HG03139 (cell line): ENCODE results near the gene RPS14.
"Not testable (repeated sequence)": the region's sequence is repeated elsewhere in the genome, so short reads cannot be mapped to it uniquely, and the experiment has no call there.

Source experiments
- ATAC-seq: cut with Tn5 transposase; IDR thresholded peaks from one replicate; pipeline ENCODE4 v1.9.1; 2021; ENCODE audit not compliant: unreplicated experiment

RPS14 gene

GRCh38 chr5:150481708-150481965 is 32.1 kb upstream of the RPS14 start:
- ATAC-seq = no peak

GRCh38 chr5:150479416-150479815 is 29.9 kb upstream of the RPS14 start:
- ATAC-seq = no peak

- ATAC-seq = not testable (repeated sequence)
Observed at GRCh38 chr5:150476568-150476967, 27.0 kb upstream of the RPS14 start.

DNA sequence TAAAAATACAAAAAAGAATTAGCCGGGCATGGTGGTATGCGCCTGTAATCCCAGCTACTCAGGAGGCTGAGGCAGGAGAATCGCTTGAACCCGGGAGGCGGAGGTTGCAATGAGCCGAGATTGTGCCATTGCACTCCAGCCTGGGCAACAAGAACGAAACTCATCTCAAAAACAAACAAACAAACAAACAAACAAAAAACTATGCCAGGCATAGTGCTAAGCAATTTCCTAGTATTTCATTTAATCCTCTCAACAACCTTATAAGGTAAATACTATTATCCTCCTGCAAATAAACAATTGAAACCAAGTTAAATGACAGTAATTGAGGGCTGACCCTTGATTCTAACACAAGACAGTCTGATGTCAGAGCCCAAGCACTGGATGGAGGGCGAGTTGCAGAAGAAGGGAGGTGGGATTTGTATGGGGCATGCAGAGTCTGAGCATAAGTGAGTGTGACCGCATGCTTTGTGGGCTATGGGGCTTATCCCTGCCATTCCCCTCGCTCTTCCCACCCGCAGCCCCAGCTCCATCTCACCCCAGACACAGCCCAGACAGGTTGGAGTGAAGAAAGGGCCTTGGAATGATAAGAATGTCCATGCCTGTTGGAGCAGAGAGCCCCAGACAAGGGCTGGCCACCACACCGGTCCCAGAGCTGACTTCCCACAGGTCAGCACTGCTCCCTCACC is 24.3 kb upstream of the RPS14 start:
- ATAC-seq = no peak

- no peak for ATAC-seq
Observed at GRCh38 chr5:150469718-150470469, 20.4 kb upstream of the RPS14 start.

DNA sequence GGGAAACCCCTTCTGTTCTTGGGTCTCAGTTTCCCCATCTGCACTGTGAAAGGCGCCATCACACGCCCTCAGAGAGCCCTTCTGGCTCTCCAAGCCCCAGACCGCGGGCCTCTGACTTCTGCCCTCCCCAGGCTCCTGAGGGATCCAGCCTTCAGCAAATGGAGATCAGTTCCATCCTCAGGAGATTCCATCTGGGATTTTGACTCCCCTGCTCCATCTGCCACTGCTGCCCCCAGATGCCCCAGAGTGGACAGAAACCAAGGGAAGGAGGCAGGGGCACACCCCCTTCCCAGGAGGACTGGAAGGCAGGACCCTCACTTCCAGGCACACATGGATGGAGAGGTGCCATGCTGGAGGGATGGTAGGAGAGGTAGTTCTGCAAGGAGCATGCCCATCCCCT is 18.7 kb upstream of the RPS14 start:
- no peak for ATAC-seq

- no peak for ATAC-seq
Observed at GRCh38 chr5:150465927-150466326, 16.4 kb upstream of the RPS14 start.

DNA sequence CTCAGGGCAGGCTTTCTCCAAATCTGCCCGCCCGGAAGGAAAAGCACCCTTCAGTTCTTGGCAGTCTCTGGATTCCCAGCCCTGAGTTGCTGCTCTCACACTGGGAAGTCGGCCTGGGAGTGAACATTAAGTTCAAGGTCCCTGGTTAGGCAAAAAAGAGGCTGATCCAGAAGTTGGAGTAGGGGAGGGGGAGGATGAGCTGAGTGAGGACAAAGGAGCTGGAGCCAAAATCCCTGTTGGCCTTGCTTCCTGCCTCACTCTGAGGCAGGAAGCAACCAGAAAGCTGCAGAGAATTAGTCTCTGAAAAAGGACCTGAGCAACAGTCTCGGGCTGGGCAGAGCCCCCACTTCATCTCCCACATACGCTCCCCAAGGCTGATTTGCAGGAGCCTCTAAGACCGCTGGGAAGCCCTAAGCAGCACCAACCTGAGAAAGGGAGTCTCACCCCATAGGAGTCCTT is 15.0 kb upstream of the RPS14 start:
- ATAC-seq = no peak

DNA sequence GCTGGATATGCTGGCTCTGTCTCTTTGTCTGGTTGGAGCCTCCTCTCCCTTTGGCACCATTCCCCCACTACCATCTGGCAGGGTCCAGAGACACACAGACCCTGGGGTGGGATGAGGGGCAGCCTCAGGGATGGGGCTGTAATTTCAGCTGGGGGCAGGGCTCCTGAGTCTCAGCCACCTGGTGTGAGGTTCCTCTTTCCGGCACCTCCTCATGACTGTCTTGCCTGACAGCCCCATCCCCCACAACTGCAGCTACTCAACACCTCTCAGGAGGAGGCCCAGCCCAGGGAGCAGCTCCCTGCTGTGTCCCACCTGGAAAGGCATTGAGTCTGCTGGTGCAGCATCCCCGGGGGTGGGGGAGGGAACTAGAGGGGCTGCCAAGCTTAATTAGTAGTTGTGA is 11.7 kb upstream of the RPS14 start:
- peak; percentile 72 for ATAC-seq

- ATAC-seq = no peak
Observed at GRCh38 chr5:150460781-150461180, 11.2 kb upstream of the RPS14 start.

DNA sequence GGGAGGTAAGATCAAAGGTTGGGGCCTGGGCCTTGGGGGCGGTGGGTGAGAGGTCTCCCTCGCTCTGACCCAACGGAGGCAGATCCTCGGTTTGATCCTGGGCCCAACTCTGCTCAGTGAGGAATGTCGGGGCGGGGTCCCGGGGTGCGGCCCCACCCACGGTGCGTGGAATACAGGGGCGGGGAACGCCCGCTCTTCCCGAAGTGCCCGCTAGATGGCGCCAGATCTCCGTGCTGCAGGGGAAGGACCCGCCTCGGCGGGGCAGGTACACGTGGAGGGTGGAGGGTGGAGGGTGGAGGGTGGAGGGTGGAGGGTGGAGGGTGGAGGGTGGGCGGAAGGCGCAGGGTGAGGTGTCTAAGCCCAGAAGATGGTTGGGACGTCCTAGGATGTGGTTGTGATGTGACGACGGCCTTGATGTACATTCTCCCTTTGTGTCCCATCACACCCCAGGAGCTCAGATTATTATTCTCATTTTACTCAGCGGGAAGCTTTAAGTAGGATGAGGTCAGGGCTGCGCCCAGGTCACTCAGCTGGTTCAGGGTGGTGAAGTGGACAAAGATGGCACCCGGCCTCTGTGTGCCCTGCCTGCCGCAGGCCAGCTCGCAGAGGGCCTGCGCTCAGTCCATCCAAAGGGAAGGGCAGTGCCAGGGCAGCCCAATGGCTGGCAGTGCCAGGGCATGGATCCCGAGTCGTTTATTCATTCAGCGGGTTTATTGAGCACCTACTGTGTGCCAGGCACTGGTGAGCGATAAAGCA is 9.4 kb upstream of the RPS14 start:
- ATAC-seq = peak; percentile 57

- no peak for ATAC-seq
Observed at GRCh38 chr5:150457562-150458240, 8.2 kb upstream of the RPS14 start.

DNA sequence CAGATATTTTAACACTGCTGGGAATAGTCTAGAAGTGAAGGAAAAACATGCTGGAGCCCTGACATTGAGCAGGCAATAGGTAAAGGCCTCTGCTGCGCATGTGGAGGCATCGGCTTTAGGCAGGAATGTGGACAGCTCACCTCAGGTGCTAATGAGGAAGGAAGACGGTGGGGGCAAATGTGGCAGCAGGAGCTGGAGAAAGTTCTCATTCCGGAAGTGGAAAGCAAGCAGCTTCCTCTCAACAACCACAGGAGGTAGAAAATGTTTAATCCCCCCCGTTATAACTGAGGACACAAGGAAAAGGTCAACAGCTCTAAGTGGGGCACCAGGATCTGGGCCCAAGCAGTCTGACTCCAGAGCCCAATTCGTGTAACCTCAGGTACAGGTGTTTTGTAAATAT is 7.6 kb upstream of the RPS14 start:
- ATAC-seq = no peak

- no peak for ATAC-seq
Observed at GRCh38 chr5:150454492-150455229, 5.1 kb upstream of the RPS14 start.

DNA sequence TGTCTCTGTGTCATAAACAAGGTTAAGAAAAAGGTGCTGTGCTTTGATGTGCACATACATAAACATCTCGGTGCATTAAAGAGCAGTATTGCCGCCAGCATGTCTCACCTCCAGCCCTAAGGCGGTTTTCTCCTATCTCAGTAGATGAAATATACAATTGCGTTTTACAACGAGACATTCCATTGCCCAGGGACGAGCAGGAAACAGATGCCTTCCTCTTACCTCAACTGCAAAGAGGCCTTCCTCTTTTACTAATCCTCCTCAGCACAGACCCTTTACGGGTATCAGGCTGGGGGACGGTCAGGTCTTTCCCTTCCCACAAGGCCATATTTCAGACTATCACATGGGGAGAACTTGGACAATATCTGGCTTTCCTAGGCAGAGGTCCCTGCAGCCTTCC is 4.5 kb upstream of the RPS14 start:
- not testable (repeated sequence) for ATAC-seq

GRCh38 chr5:150452914-150453313 is 3.4 kb upstream of the RPS14 start:
- no peak for ATAC-seq

- ATAC-seq = no peak
Observed at GRCh38 chr5:150451594-150451993, 2.1 kb upstream of the RPS14 start.

DNA sequence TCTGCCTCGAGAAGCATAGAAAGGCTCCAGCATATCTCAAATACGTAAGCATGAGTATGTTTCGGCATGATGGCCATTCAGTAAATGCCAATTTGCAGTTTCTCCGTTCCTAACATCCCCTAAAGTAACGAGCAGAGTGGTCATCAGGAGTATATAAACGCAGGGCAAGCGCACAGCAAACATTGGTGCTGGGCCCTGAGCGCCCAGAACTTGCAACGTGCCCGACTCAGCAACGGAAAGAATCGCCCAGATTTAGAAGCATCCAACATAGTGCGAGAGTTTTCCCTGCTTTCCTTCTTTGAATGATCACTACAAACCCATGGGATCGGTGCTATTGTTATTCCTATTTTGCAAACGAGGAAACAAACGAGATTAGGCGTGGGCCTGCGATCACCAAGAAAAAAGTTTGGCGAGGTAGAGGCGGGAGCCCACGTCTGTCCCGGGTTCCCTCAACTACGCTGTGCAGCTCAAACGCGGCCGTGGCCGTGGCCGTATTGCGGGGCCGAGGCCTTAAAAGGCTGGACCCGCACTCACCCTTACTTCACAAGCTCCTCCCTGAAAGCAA is 505 bp downstream of the RPS14 start:
- ATAC-seq = no peak

DNA sequence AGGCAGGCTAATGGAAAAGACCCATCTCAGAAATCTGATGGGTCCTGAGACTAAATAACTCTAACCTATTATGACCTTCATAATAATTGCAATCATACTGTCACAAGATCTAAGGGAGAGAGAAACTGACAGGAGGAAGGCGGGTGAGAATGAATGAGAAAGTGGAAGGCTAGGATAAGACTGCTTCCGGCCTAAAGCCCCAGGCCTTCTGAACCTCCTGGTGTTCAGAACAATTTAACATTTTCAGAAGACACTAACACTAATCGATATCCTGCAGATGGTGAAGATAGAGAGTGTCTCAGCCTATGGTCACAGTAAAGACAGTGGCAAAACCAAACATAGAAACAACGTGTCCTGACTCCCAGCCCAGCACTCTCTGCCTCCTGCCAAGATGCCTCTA is 1.2 kb downstream of the RPS14 start:
- ATAC-seq = no peak

- ATAC-seq = no peak
Observed at GRCh38 chr5:150447188-150447587, 2.4 kb downstream of the RPS14 start.

DNA sequence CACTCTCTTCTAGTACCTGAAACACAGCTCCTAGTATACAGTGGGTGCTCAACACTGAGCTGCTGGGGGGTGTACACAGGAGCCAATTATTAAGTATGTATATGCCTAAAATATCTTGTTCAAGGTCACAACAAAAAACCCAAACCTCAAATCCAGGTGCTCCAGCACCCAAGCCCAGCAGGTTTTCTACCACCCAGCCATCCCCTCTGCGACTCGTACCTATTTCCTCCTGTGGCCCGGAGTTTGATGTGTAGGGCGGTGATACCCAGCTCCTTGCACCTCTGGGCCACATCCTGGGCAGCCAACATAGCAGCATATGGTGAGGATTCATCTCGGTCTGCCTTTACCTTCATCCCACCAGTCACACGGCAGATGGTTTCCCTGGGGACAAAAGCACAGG is 3.0 kb downstream of the RPS14 start:
- ATAC-seq = no peak
